HEK293T (cell line): ENCODE results near the gene CISD3.

Source experiments
- ELF4 ChIP-seq: fragments of 450-650 bp; IDR thresholded peaks from 2 replicates; pipeline ENCODE4 v1.6.1; 2017; ENCODE audit warnings: antibody characterized with exemption
- SUZ12 ChIP-seq: fragments of 450-650 bp; IDR thresholded peaks from 2 replicates; pipeline ENCODE4 v1.6.1; 2016; ENCODE audit warnings: mild to moderate bottlenecking

DNA sequence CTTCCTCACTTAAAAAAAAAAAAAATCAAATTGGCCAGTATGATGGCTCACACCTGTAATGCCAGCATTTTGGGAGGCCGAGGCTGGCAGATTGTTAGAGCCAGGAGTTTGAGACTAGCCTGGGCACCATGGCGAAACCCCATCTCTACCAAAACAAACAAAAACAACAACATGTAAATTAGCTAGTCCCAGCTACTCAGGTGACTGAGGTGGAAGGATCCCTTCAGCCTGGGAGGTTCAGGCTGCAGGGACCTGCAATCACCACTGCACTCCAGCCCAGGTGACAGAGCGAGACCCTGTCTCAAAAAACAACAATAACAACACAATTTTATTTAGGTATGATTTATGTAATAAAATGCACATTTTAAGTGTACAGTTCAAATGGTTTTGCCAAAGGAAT, 49.0 kb upstream of the CISD3 start:
- TF ChIP-seq SUZ12: no peak
- TF ChIP-seq ELF4: no peak
